Mesothelial cell of epicardium (in vitro differentiated cells): ENCODE results near the gene CDS1. TPM values are rescaled to one million over a fixed set of nuclear protein-coding genes. Genes with fewer than 3 reads are reported as not detected.

ENCODE experiments used
- DNase-seq, 2 experiments: peaks; one replicate each; pipeline ENCODE4 v3.0.0; 2021; ENCODE audit warnings: low spot score in 2 of 2; ENCODE audit not compliant: unreplicated experiment in 2 of 2
- H3K27ac Mint-ChIP-seq: 2 replicates; pipeline ENCODE4 v1.8.0; 2021; ENCODE audit warnings: mixed read lengths
- H3K27me3 Mint-ChIP-seq: 2 replicates; pipeline ENCODE4 v1.8.0; 2021; ENCODE audit warnings: low read depth, mixed read lengths
- H3K36me3 Mint-ChIP-seq: 2 replicates; pipeline ENCODE4 v1.8.0; 2021; ENCODE audit warnings: mixed read lengths
- H3K4me1 Mint-ChIP-seq: 2 replicates; pipeline ENCODE4 v1.8.0; 2021; ENCODE audit warnings: mixed read lengths
- H3K4me3 Mint-ChIP-seq: 2 replicates; pipeline ENCODE4 v1.8.0; 2021; ENCODE audit warnings: mild to moderate bottlenecking, moderate library complexity, mixed read lengths
- H3K9me3 Mint-ChIP-seq: 2 replicates; pipeline ENCODE4 v1.8.0; 2021; ENCODE audit warnings: mixed read lengths
- CTCF ChIP-seq: fragments of 200-600 bp; sonication (generic); IDR thresholded peaks from one replicate; pipeline ENCODE4 v1.5.0; 2021; ENCODE audit warnings: antibody characterized with exemption; ENCODE audit not compliant: unreplicated experiment
- total RNA-seq: library from RNA; stranded (reverse); gene quantifications from 3 replicates; pipeline ENCODE4 v1.2.1, GENCODE V29; 2021

The CDS1 gene
- total RNA-seq, 1 donor from 2014 or later, result 18.7 TPM

DNA sequence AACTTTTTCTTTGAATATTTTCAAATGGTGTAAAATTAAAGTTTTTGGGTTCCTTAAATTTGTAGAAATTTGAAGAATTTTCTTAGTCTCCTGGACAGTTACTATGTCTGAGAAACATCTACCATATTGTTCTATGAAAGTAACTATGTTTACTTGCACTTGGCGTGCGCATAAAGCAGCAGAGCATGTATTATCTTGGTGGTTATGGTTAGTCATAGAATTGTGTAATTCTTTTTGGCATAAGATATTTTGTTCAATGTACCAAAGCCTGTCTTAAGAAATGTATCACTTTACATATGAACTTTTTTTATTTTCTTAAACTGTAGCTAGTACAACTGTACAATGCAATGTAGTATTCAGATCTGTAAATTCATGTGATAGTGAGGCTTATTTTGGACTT lies 49.2 kb downstream of the CDS1 start:
- DNase-seq, result no peak
- Mint-ChIP-seq H3K27me3 (no peaks in the 10 kb centered on the region), H3K4me1 (no peaks in the 10 kb centered on the region), H3K9me3 (no peaks in the 10 kb centered on the region), H3K36me3 (peaks cover 6% of the 10 kb centered on the region), H3K4me3 (no peak overlapping the region), H3K27ac (no peak overlapping the region)
- no peak for TF ChIP-seq CTCF

GRCh38 chr4:84634961-84635360 lies 52.0 kb downstream of the CDS1 start:
- TF ChIP-seq CTCF, result no peak
- DNase-seq, result no peak
- no peak overlapping the region for H3K4me3 Mint-ChIP-seq
- H3K4me1 Mint-ChIP-seq, result no peaks in the 10 kb centered on the region
- H3K27me3 Mint-ChIP-seq, result no peaks in the 10 kb centered on the region
- peaks cover 12% of the 10 kb centered on the region for H3K36me3 Mint-ChIP-seq
- H3K27ac Mint-ChIP-seq, result no peak overlapping the region
- H3K9me3 Mint-ChIP-seq, result no peaks in the 10 kb centered on the region

- no peaks in the 10 kb centered on the region for H3K4me1 Mint-ChIP-seq
- no peak for DNase-seq
- H3K36me3 Mint-ChIP-seq, result peaks cover 16% of the 10 kb centered on the region
- no peak overlapping the region for H3K4me3 Mint-ChIP-seq
- H3K9me3 Mint-ChIP-seq, result no peaks in the 10 kb centered on the region
- no peak overlapping the region for H3K27ac Mint-ChIP-seq
- H3K27me3 Mint-ChIP-seq, result no peaks in the 10 kb centered on the region
- TF ChIP-seq CTCF, result no peak
Measured at GRCh38 chr4:84638092-84638491, 55.2 kb downstream of the CDS1 start.

- Mint-ChIP-seq H3K4me3 (no peak overlapping the region), H3K36me3 (peaks cover 19% of the 10 kb centered on the region), H3K9me3 (no peaks in the 10 kb centered on the region), H3K27me3 (no peaks in the 10 kb centered on the region), H3K4me1 (no peaks in the 10 kb centered on the region), H3K27ac (no peak overlapping the region)
- no peak for TF ChIP-seq CTCF
- DNase-seq, result no peak
Measured at GRCh38 chr4:84639145-84639544, 56.2 kb downstream of the CDS1 start.

GRCh38 chr4:84644087-84644486 lies 61.2 kb downstream of the CDS1 start:
- no peak overlapping the region for H3K4me3 Mint-ChIP-seq
- no peak for TF ChIP-seq CTCF
- no peaks in the 10 kb centered on the region for H3K27me3 Mint-ChIP-seq
- peaks cover 15% of the 10 kb centered on the region for H3K36me3 Mint-ChIP-seq
- DNase-seq, result no peak
- H3K27ac Mint-ChIP-seq, result no peak overlapping the region
- H3K9me3 Mint-ChIP-seq, result no peaks in the 10 kb centered on the region
- peaks cover 3% of the 10 kb centered on the region for H3K4me1 Mint-ChIP-seq

DNA sequence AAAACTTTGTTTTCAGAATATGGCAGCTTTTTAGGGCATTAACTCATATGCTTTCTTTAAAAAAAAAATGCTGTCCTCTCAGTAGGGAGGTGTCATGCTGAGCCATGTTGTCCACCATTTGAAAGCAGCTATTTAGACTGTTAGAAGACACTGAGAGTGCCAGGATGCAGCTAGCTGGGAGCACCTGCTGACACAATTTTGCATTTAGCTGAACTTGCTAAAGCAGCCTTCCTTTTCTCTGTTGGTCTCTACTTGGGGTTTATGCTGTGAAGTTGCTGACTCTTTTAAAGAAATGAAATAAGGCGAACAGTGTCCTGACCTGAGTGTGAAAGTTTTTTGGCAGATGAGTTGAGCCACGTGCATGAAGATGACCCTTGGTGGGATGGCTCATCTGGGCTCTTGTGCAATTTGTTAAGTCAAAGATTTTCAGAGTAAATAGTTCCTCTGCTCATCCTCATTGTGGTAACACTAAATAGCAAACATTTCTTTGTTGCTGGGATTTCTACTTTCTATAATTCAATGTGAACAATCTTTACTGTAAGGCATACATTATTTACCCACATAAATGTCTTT lies 64.5 kb downstream of the CDS1 start:
- no peak overlapping the region for H3K4me3 Mint-ChIP-seq

More for the DNA sequence above, 64.5 kb downstream of the CDS1 start:
- Mint-ChIP-seq H3K27ac (no peak overlapping the region), H3K27me3 (no peaks in the 10 kb centered on the region), H3K9me3 (no peaks in the 10 kb centered on the region), H3K36me3 (peaks cover 17% of the 10 kb centered on the region), H3K4me1 (peaks cover 3% of the 10 kb centered on the region)
- DNase-seq, result no peak
- no peak for TF ChIP-seq CTCF
